Measurements from ENCODE around the gene SUPV3L1. TPM values are rescaled to one million over a fixed set of nuclear protein-coding genes. Genes with fewer than 3 reads are reported as not detected.

SUPV3L1 gene
- total and polyA plus RNA-seq, 9 of the 15 experiments (the other 6 are each of a cell fraction or from before 2014, with no cell fraction given): 45.2 to 156 (median 92.6) TPM

GRCh38 chr10:69216577-69217118, 36.6 kb downstream of the SUPV3L1 start (continued):
- TF ChIP-seq, protein P1, sequence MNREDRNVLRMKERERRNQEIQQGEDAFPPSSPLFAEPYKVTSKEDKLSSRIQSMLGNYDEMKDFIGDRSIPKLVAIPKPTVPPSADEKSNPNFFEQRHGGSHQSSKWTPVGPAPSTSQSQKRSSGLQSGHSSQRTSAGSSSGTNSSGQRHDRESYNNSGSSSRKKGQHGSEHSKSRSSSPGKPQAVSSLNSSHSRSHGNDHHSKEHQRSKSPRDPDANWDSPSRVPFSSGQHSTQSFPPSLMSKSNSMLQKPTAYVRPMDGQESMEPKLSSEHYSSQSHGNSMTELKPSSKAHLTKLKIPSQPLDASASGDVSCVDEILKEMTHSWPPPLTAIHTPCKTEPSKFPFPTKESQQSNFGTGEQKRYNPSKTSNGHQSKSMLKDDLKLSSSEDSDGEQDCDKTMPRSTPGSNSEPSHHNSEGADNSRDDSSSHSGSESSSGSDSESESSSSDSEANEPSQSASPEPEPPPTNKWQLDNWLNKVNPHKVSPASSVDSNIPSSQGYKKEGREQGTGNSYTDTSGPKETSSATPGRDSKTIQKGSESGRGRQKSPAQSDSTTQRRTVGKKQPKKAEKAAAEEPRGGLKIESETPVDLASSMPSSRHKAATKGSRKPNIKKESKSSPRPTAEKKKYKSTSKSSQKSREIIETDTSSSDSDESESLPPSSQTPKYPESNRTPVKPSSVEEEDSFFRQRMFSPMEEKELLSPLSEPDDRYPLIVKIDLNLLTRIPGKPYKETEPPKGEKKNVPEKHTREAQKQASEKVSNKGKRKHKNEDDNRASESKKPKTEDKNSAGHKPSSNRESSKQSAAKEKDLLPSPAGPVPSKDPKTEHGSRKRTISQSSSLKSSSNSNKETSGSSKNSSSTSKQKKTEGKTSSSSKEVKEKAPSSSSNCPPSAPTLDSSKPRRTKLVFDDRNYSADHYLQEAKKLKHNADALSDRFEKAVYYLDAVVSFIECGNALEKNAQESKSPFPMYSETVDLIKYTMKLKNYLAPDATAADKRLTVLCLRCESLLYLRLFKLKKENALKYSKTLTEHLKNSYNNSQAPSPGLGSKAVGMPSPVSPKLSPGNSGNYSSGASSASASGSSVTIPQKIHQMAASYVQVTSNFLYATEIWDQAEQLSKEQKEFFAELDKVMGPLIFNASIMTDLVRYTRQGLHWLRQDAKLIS (CRISPR knock-in tag; IDR thresholded peaks at IDR 0.05): no peak
- TF ChIP-seq CBFB (CRISPR knock-in tag; IDR thresholded peaks at IDR 0.05) (no peak), ZFP36 (IDR thresholded peaks at IDR 0.05; ENCODE audit: low read depth, low read length, partially characterized antibody) (no peak), ZKSCAN1 (IDR thresholded peaks at IDR 0.05; ENCODE audit: low read depth, low read length) (no peak), EP400 (IDR thresholded peaks at IDR 0.05) (no peak), ZNF444 (CRISPR knock-in tag; IDR thresholded peaks at IDR 0.05) (no peak), DMBX1 (CRISPR knock-in tag; IDR thresholded peaks at IDR 0.05; ENCODE audit: borderline replicate concordance) (peak; percentile 27; the same call in 1 of the 2 replicates), PTTG1 (tag; IDR thresholded peaks at IDR 0.05; ENCODE audit: low read depth) (0 out of 2 replicates have a peak, but pooled peaks have one; percentile 30), ASH1L (IDR thresholded peaks at IDR 0.05; ENCODE audit: borderline replicate concordance, low read depth, partially characterized antibody) (no peak), SMARCC2 (IDR thresholded peaks at IDR 0.05; ENCODE audit: low read depth) (no peak), CC2D1A (IDR thresholded peaks at IDR 0.05) (no peak), ZKSCAN3 (CRISPR knock-in tag; IDR thresholded peaks at IDR 0.05) (no peak), KLF13 (tag; IDR thresholded peaks at IDR 0.05; ENCODE audit: borderline replicate concordance, low read depth) (0 out of 2 replicates have a peak, but pooled peaks have one; percentile 22), CHD1 (IDR thresholded peaks at IDR 0.05; ENCODE audit: low read length) (no peak), TCF7 (IDR thresholded peaks at IDR 0.05; ENCODE audit: borderline replicate concordance) (no peak)
- TF ChIP-seq, protein P2, sequence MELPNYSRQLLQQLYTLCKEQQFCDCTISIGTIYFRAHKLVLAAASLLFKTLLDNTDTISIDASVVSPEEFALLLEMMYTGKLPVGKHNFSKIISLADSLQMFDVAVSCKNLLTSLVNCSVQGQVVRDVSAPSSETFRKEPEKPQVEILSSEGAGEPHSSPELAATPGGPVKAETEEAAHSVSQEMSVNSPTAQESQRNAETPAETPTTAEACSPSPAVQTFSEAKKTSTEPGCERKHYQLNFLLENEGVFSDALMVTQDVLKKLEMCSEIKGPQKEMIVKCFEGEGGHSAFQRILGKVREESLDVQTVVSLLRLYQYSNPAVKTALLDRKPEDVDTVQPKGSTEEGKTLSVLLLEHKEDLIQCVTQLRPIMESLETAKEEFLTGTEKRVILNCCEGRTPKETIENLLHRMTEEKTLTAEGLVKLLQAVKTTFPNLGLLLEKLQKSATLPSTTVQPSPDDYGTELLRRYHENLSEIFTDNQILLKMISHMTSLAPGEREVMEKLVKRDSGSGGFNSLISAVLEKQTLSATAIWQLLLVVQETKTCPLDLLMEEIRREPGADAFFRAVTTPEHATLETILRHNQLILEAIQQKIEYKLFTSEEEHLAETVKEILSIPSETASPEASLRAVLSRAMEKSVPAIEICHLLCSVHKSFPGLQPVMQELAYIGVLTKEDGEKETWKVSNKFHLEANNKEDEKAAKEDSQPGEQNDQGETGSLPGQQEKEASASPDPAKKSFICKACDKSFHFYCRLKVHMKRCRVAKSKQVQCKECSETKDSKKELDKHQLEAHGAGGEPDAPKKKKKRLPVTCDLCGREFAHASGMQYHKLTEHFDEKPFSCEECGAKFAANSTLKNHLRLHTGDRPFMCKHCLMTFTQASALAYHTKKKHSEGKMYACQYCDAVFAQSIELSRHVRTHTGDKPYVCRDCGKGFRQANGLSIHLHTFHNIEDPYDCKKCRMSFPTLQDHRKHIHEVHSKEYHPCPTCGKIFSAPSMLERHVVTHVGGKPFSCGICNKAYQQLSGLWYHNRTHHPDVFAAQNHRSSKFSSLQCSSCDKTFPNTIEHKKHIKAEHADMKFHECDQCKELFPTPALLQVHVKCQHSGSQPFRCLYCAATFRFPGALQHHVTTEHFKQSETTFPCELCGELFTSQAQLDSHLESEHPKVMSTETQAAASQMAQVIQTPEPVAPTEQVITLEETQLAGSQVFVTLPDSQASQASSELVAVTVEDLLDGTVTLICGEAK (IDR thresholded peaks at IDR 0.05): no peak
- TF ChIP-seq, protein P2 (CRISPR knock-in tag; IDR thresholded peaks at IDR 0.05): no peak

Data from K562 (cell line).